H1 (cell line): ENCODE results near the gene TMEM86B.

Experiments
- EZH2 ChIP-seq: fragments of 200-600 bp; sonication (generic); IDR thresholded peaks from 2 replicates; pipeline ENCODE4 v1.7.1; 2012; ENCODE audit warnings: low read depth, mild to moderate bottlenecking, moderate library complexity, low read length, inconsistent platforms; ENCODE audit not compliant: severe bottlenecking
- GABPA ChIP-seq: IDR thresholded peaks from 2 replicates; pipeline ENCODE4 v1.6.1; 2011; ENCODE audit warnings: mild to moderate bottlenecking, low read length, moderate library complexity, borderline replicate concordance; ENCODE audit not compliant: insufficient read depth
- KDM1A ChIP-seq: fragments of 200-600, 300-600 bp; sonication (generic); IDR thresholded peaks from 2 replicates; pipeline ENCODE4 v1.7.1; 2016; ENCODE audit warnings: mild to moderate bottlenecking, low read length, borderline replicate concordance
- MAX ChIP-seq: IDR thresholded peaks from 2 replicates; pipeline ENCODE4 v1.6.1; 2012; ENCODE audit warnings: inconsistent platforms
- NRF1 ChIP-seq: IDR thresholded peaks from 2 replicates; pipeline ENCODE4 v1.6.1; 2011; ENCODE audit warnings: mild to moderate bottlenecking, low read depth, low read length, improper control_type of control experiment
- POLR2A ChIP-seq, 2 experiments: IDR thresholded peaks; 1 replicate in 1 of 2; 2 replicates in 1 of 2; pipeline ENCODE4 v1.6.1; 2011; ENCODE audit warnings: low read depth in 2 of 2, low read length in 2 of 2, mild to moderate bottlenecking in 2 of 2; ENCODE audit errors: control extremely low read depth in 1 of 2
- POLR2AphosphoS5 ChIP-seq: IDR thresholded peaks from 2 replicates; pipeline ENCODE4 v1.6.1; 2011; ENCODE audit warnings: low read depth, low read length
- RFX5 ChIP-seq: IDR thresholded peaks from 2 replicates; pipeline ENCODE4 v1.6.1; 2011; ENCODE audit warnings: low read depth, low read length, improper control_type of control experiment, borderline replicate concordance
- SIRT6 ChIP-seq: IDR thresholded peaks from one replicate; pipeline ENCODE4 v1.7.1; 2012; ENCODE audit warnings: low read length, inconsistent platforms
- SP1 ChIP-seq: IDR thresholded peaks from 2 replicates; pipeline ENCODE4 v1.6.1; 2011; ENCODE audit warnings: low read depth, low read length
- SP4 ChIP-seq: IDR thresholded peaks from 2 replicates; pipeline ENCODE4 v1.6.1; 2012; ENCODE audit warnings: low read length, inconsistent platforms
- SRF ChIP-seq: IDR thresholded peaks from 2 replicates; pipeline ENCODE4 v1.6.1; 2011; ENCODE audit warnings: mild to moderate bottlenecking, low read depth, low read length, moderate library complexity
- TAF1 ChIP-seq: IDR thresholded peaks from 2 replicates; pipeline ENCODE4 v1.6.1; 2011; ENCODE audit warnings: mild to moderate bottlenecking, low read depth, low read length
- TF ChIP-seq, protein P1 (sequence below), 3 experiments: IDR thresholded peaks; 1 replicate in 2 of 3; 2 replicates in 1 of 3; pipeline versions ENCODE4 v1.5.1 to v1.6.1; 2011; ENCODE audit warnings: low read length in 3 of 3, mild to moderate bottlenecking in 3 of 3, inconsistent platforms in 2 of 3, low read depth in 1 of 3, moderate library complexity in 1 of 3; ENCODE audit not compliant: insufficient read depth in 1 of 3; ENCODE audit errors: control extremely low read depth in 1 of 3

DNA sequence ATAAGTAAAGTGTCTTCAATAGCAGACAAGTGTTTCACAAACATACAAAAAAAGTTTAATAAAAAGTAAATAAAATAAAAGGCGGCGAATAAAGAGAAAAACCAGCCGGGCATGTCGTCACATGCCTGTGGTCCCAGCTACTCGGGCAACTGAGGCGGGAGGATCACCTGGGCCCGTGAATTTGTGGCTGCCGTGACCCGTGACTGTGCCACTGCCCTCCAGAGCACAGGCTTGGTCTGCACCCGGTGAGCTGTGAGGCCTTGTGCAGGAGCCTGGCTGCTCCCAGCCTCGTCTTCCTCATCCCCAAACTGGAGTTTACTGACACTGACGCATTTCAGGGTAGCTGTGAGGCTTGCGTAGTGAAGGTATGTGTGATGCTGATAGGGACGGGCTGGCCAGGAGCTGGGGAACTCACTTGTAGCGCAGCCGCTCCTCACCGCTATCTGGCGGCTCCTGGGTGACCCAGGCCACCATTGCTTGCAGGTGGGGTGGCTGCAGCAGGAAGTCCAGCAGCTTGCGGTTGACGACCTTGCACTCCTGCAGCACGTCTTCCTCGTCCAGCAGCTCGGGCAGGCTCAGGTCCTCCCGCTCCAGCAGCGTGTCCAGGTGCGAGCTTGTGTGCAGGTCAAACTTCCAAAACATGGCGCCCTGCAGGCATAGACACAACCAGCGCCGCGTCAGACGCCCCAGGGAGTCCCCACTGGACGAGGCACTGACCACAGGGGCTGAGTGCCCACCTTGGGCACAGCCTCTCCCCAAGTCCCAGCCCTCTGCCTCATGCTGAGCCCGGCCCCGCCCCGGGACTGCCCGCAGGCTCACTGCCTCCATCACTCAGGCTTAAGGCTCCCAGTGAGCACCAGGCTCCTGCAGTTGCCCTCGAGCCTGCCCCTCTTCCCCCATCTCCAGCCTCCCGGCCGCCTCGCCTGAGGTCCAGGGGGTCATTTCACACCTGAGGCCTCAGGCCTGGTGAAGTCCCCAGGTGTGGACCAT is 18.2 kb upstream of the TMEM86B start:
- TF ChIP-seq, protein P1, sequence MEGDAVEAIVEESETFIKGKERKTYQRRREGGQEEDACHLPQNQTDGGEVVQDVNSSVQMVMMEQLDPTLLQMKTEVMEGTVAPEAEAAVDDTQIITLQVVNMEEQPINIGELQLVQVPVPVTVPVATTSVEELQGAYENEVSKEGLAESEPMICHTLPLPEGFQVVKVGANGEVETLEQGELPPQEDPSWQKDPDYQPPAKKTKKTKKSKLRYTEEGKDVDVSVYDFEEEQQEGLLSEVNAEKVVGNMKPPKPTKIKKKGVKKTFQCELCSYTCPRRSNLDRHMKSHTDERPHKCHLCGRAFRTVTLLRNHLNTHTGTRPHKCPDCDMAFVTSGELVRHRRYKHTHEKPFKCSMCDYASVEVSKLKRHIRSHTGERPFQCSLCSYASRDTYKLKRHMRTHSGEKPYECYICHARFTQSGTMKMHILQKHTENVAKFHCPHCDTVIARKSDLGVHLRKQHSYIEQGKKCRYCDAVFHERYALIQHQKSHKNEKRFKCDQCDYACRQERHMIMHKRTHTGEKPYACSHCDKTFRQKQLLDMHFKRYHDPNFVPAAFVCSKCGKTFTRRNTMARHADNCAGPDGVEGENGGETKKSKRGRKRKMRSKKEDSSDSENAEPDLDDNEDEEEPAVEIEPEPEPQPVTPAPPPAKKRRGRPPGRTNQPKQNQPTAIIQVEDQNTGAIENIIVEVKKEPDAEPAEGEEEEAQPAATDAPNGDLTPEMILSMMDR (IDR thresholded peaks at IDR 0.05; ENCODE audit: control extremely low read depth in 1 of 3, insufficient read depth in 1 of 3, low read depth in 1 of 3, low read length in 3 of 3), result no peak
- TF ChIP-seq POLR2AphosphoS5 (no peak), TAF1 (no peak), MAX (no peak), RFX5 (no peak), NRF1 (no peak), SIRT6 (no peak), SP1 (no peak), KDM1A (no peak), EZH2 (no peak), SRF (no peak), GABPA (no peak), POLR2A (IDR thresholded peaks at IDR 0.05; ENCODE audit: control extremely low read depth in 1 of 2, low read depth in 2 of 2, low read length in 2 of 2) (no peak), SP4 (no peak)
